Thyroid gland (tissue), 4 donors: ENCODE data around the gene TMEM106B. TPM values are rescaled to one million over a fixed set of nuclear protein-coding genes. Genes with fewer than 3 reads are reported as not detected.

Experiments
- DNase-seq, 2 donors: peaks; one replicate each; pipeline ENCODE4 v3.0.0-alpha.2; 2019
- H3K27ac ChIP-seq, 3 donors: fragments of 200-600 bp; sonication (generic); 1 replicate in 2 of 3; 2 replicates in 1 of 3; pipeline ENCODE4 v1.5.1; 2016 to 2019; ENCODE audit warnings: mild to moderate bottlenecking in 1 of 3, moderate library complexity in 1 of 3
- H3K27me3 ChIP-seq: fragments of 200-600 bp; sonication (generic); one replicate; pipeline ENCODE4 v1.5.1; 2019
- H3K36me3 ChIP-seq, 2 donors: fragments of 200-600 bp; sonication (generic); one replicate each; pipeline ENCODE4 v1.5.1; 2016 to 2019
- H3K4me1 ChIP-seq, 2 donors: fragments of 200-600 bp; sonication (generic); one replicate each; pipeline ENCODE4 v1.5.1; 2017 to 2019
- H3K4me3 ChIP-seq, 3 donors: fragments of 200-600 bp; sonication (generic); replicated peaks in 1 of 3; 1 replicate in 2 of 3; 2 replicates in 1 of 3; pipeline ENCODE4 v1.5.1; 2016; ENCODE audit warnings: mild to moderate bottlenecking in 1 of 3
- H3K9me3 ChIP-seq: fragments of 200-600 bp; sonication (generic); one replicate; pipeline ENCODE4 v1.5.1; 2017
- CTCF ChIP-seq, 6 experiments: fragments of 200-600 bp in 3 of 6; fragments of 450-650 bp in 3 of 6; sonication (generic) in 3 of 6; IDR thresholded peaks; one replicate each; pipeline ENCODE4 v1.5.1; 2016 to 2019; ENCODE audit warnings: antibody characterized with exemption in 6 of 6, mild to moderate bottlenecking in 2 of 6, inconsistent platforms in 1 of 6, moderate library complexity in 1 of 6
- POLR2A ChIP-seq, 2 donors: fragments of 450-650 bp; IDR thresholded peaks; one replicate each; pipeline ENCODE4 v1.6.1; 2017; ENCODE audit warnings: antibody characterized with exemption in 2 of 2, mild to moderate bottlenecking in 2 of 2, moderate library complexity in 1 of 2
- WGBS, 2 donors: methylation state at CpG; one replicate each; pipeline ENCODE4 v1.1.5; 2017; 5-methylcytosine and 5-hydroxymethylcytosine counted together
- intact Hi-C: fragments of 100-400 bp; cut with DNase I; formaldehyde crosslinking; loops from one replicate; pipeline ENCODE4 v1.15.1; 2023
- total RNA-seq, 4 donors: library from RNA; depleted of rRNA; stranded (reverse); fragments of >200 nt; gene quantifications; one replicate each; pipeline ENCODE4 v1.2.3, GENCODE V29; 2016

Gene TMEM106B
- total RNA-seq, 4 donors from 2014 or later: 91.4 to 135 (median 108) TPM

DNA sequence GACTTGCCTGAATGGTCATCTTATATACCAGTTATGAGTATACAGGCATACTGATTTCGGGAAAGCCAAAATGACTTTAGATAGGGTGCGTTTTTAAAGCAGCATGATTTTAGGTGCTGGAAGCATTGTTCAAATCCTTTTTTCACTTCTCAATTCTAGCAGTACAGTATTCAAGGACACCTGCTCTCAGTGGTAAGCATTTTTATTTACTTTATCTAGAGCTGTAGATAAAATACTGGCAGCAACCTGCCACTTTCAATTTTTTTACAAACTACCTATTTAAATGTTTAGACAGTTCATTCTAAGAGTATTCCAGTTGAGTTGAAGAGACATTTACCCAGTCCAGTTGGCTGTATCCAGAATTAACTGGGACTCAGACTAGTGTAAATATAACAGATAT lies 33.6 kb downstream of the TMEM106B start:
- H3K27ac ChIP-seq: no peak overlapping the region
- H3K9me3 ChIP-seq: no peaks in the 10 kb centered on the region
- TF ChIP-seq POLR2A (IDR thresholded peaks at IDR 0.05) (no peak), CTCF (IDR thresholded peaks at IDR 0.05) (no peak)
- no peaks in the 10 kb centered on the region for H3K4me1 ChIP-seq
- intact Hi-C loops: no loop called here
- H3K36me3 ChIP-seq: no peaks in the 10 kb centered on the region
- DNase-seq: no peak
- 28 to 45% methylated on average over 2 of the region's 2 CpGs for WGBS, 2 donors
- no peak overlapping the region for H3K4me3 ChIP-seq
- no peaks in the 10 kb centered on the region for H3K27me3 ChIP-seq

DNA sequence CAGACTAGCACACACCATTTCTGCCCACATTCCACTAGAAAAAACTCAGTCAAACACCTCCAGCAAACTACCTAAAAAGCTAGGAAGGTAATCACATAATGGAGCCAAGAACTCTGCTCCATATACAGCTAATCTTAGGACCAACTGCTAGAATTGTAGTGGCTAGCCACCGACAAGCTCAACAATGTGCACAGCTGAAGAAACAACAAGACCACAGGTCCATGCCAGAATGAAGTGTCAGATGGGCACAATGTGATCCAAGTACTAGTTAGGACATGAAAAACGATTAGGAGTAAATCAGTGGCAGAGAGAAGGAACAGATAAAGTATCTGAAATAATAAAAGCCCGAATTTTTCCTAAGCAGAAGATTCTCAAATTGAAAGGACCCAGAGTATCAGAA lies 38.6 kb downstream of the TMEM106B start:
- WGBS, 2 donors: 82 to 83% methylated on average over 3 of the region's 3 CpGs
- Histone ChIP-seq H3K36me3 (no peaks in the 10 kb centered on the region), H3K9me3 (no peaks in the 10 kb centered on the region), H3K27ac (no peak overlapping the region), H3K27me3 (no peaks in the 10 kb centered on the region), H3K4me3 (no peak overlapping the region), H3K4me1 (no peaks in the 10 kb centered on the region)
- TF ChIP-seq POLR2A (IDR thresholded peaks at IDR 0.05) (no peak), CTCF (IDR thresholded peaks at IDR 0.05) (no peak)
- intact Hi-C loops: no loop called here
- DNase-seq: no peak

DNA sequence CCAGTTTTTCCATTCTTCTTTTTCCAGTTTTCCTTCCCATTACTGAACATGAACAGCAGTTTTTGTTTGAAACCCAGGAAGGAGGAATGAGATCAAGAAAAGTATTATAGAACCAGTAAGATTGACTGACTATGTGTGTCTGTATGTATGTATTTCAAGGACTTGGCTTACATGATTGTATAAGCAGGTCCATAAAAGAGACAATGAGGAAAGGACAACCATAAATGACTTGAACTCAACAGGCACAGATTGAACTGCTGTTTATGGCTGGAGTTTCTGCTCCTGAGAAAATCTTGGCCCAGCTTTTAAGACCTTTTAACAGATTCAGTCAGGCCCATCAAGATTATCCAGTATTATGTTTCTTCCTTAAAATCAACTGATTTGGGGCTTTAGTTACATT lies 39.1 kb downstream of the TMEM106B start:
- Histone ChIP-seq H3K36me3 (no peaks in the 10 kb centered on the region), H3K27me3 (no peaks in the 10 kb centered on the region), H3K9me3 (no peaks in the 10 kb centered on the region), H3K4me1 (no peaks in the 10 kb centered on the region), H3K4me3 (no peak overlapping the region), H3K27ac (no peak overlapping the region)
- TF ChIP-seq POLR2A (IDR thresholded peaks at IDR 0.05) (no peak), CTCF (IDR thresholded peaks at IDR 0.05) (no peak)
- intact Hi-C loops: no loop called here
- no peak for DNase-seq

DNA sequence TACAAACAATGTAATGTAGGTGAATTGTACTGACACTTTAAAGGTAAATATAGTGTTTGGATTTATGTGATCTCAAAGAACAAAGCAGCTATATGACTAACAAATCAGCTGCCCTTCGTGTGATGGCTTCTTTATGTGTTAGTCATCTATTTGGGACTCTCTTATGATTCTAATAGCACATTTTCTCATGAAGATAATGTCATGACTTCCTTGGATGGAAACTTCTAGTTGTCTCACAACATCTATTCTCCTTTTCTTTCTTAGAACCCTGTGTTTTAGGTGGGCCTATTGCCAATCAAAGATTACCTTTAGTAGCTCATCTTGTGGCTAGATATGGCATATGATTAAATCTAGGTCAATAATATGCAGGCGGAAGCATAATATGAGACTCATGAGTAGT lies 45.0 kb downstream of the TMEM106B start:
- H3K27me3 ChIP-seq: no peaks in the 10 kb centered on the region
- no peak for TF ChIP-seq POLR2A (IDR thresholded peaks at IDR 0.05)
- TF ChIP-seq CTCF (IDR thresholded peaks at IDR 0.05): no peak
- H3K27ac ChIP-seq: no peak overlapping the region
- no peaks in the 10 kb centered on the region for H3K36me3 ChIP-seq
- intact Hi-C loops: no loop called here
- H3K4me1 ChIP-seq: no peaks in the 10 kb centered on the region
- no peaks in the 10 kb centered on the region for H3K9me3 ChIP-seq
- no peak for DNase-seq
- no peak overlapping the region for H3K4me3 ChIP-seq
- 87 to 93% methylated on average over 2 of the region's 2 CpGs for WGBS, 2 donors

GRCh38 chr7:12257582-12257981 lies 46.5 kb downstream of the TMEM106B start:
- WGBS, 2 donors: 78 to 85% methylated on average over 2 of the region's 2 CpGs
- no peaks in the 10 kb centered on the region for H3K27me3 ChIP-seq
- no peak overlapping the region for H3K4me3 ChIP-seq
- no peaks in the 10 kb centered on the region for H3K9me3 ChIP-seq
- DNase-seq: no peak
- intact Hi-C loops: no loop called here
- TF ChIP-seq CTCF (IDR thresholded peaks at IDR 0.05) (no peak), POLR2A (IDR thresholded peaks at IDR 0.05) (no peak)
- no peaks in the 10 kb centered on the region for H3K4me1 ChIP-seq
- H3K27ac ChIP-seq: no peak overlapping the region
- no peaks in the 10 kb centered on the region for H3K36me3 ChIP-seq
